GM18498 (cell line): ENCODE measurements around the gene SLC6A7.

Source experiments
- ATAC-seq: cut with Tn5 transposase; IDR thresholded peaks from one replicate; pipeline ENCODE4 v1.9.1; 2021; ENCODE audit warnings: mild to moderate bottlenecking, moderate library complexity; ENCODE audit not compliant: unreplicated experiment

The SLC6A7 gene

GRCh38 chr5:150172145-150172544 is 17.7 kb upstream of the SLC6A7 start:
- ATAC-seq, result no peak

- no peak for ATAC-seq
Observed at GRCh38 chr5:150172556-150172955, 17.3 kb upstream of the SLC6A7 start.

GRCh38 chr5:150173161-150173560 is 16.7 kb upstream of the SLC6A7 start:
- no peak for ATAC-seq

- no peak for ATAC-seq
Observed at GRCh38 chr5:150174285-150174684, 15.6 kb upstream of the SLC6A7 start.

GRCh38 chr5:150175076-150175475 is 14.8 kb upstream of the SLC6A7 start:
- no peak for ATAC-seq

- peak; percentile 58 for ATAC-seq
Observed at GRCh38 chr5:150175536-150175935, 14.3 kb upstream of the SLC6A7 start.

- ATAC-seq, result no peak
Observed at GRCh38 chr5:150176745-150177477, 13.0 kb upstream of the SLC6A7 start.

GRCh38 chr5:150177721-150178120 is 12.1 kb upstream of the SLC6A7 start:
- ATAC-seq, result no peak

GRCh38 chr5:150178262-150178661 is 11.6 kb upstream of the SLC6A7 start:
- no peak for ATAC-seq

- no peak for ATAC-seq
Observed at GRCh38 chr5:150179019-150179620, 10.7 kb upstream of the SLC6A7 start.

GRCh38 chr5:150180241-150181026 is 9.4 kb upstream of the SLC6A7 start:
- ATAC-seq, result no peak

- no peak for ATAC-seq
Observed at GRCh38 chr5:150181027-150181426, 8.8 kb upstream of the SLC6A7 start.

- ATAC-seq, result no peak
Observed at GRCh38 chr5:150181766-150182545, 7.9 kb upstream of the SLC6A7 start.

- ATAC-seq, result no peak
Observed at GRCh38 chr5:150182774-150183173, 7.1 kb upstream of the SLC6A7 start.

GRCh38 chr5:150183436-150183835 is 6.4 kb upstream of the SLC6A7 start:
- no peak for ATAC-seq

- no peak for ATAC-seq
Observed at GRCh38 chr5:150184006-150184405, 5.9 kb upstream of the SLC6A7 start.

GRCh38 chr5:150184990-150185912 is 4.6 kb upstream of the SLC6A7 start:
- ATAC-seq, result no peak

- ATAC-seq, result no peak
Observed at GRCh38 chr5:150186137-150186536, 3.7 kb upstream of the SLC6A7 start.

- no peak for ATAC-seq
Observed at GRCh38 chr5:150186897-150187296, 3.0 kb upstream of the SLC6A7 start.
